Left kidney (tissue), 2 donors: ENCODE results near the gene ZNF695. TPM values are rescaled to one million over a fixed set of nuclear protein-coding genes. Genes with fewer than 3 reads are reported as not detected.

Experiments
- DNase-seq: peaks from one replicate; pipeline ENCODE4 v3.0.0-alpha.2; 2013
- polyA plus RNA-seq: library from polyadenylated mRNA; unstranded; fragments of 120-200 nt; gene quantifications from one replicate; pipeline ENCODE4 v1.2.1, GENCODE V29; 2013; ENCODE audit not compliant: insufficient read length

Gene ZNF695
- polyA plus RNA-seq, 1 donor, result 5.0 TPM

DNA sequence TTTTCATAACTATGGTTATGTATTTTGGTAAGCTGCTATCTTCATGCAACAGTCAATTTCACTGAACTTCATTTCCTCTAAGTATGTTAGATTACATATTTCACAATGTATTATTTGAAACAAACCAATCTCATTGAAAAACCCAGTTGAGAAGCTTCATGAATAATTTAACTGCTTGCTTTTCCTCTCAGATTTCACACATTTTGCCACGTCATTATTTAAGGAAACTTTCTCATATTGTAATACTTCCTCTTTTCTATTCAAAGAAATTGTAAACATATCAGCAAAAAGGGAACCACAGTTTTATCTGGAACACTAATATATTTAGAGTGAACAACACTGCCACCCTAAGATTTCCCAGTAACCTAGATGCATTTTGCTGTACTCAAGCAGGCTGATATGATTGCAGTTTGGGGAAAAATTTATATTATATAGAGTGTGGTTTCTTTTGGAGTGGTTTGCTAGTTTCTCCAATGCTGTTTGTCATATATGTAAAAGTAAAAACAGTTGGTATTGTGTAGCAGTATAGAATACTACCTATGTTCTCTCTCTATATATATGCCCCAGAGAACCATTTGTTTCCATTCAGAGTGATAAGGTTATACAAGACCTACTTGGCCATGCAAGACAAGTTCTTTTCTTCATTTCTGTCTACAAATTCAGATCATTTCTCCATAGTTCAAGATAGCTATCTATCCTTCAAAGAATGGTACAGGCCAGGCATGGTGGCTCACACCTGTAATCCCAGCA is 47.7 kb downstream of the ZNF695 start:
- no peak for DNase-seq

DNA sequence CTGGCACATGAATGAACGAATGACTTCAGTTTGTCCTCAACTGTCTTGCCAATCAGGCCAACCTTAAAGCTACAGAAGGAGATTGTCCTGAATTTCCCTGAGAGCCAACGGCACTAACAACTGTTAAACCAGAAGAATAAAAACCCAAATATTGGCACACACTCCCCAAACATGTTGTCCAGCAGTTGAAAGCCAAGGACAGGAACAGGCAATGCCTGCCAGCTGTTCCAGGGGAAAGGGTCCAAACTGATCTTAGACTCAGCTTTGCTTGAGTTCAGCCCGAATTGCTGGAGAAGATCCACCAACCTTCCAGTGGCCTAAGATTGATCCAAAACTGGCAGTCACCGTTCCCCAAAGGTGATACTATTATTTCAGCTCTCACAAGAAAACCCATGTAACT is 53.7 kb downstream of the ZNF695 start:
- no peak for DNase-seq

DNA sequence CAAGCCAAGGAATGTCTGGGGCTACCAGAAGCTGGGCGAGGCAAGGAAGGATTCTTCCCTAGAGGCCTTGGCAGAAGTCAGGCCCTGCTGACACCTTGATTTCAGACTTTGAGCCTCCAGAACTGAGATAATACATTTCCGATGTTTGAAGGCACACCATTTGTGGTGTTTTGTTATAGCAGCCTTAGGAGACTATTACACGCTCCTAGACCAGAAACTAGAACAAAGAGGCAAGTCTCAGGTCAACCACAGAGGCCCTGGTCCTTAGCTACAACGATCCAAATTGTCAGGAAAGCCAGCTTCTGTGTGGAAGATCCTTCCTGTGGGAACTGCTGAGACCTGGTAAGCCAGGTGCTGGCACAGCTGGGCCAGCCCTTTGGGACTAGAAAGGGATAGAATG is 56.4 kb downstream of the ZNF695 start:
- no peak for DNase-seq

DNA sequence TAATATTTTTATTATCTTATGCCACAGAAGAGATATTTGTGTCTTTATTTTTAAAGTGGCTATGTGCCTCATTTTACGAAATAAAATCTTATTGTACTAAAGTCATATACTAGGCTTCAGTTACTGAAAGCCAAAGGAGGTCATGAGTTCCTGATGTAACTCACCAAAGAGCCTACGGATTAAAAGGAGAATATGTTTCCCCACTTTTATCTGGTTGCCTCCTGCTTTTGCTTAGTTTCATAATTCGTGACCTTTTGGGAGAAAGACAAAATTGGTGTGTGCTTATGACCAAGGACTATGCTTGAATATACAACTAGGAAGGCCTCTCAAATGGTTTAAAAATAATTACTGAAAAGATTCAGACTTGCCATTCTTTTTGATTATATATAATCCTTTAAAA is 57.9 kb downstream of the ZNF695 start:
- no peak for DNase-seq

DNA sequence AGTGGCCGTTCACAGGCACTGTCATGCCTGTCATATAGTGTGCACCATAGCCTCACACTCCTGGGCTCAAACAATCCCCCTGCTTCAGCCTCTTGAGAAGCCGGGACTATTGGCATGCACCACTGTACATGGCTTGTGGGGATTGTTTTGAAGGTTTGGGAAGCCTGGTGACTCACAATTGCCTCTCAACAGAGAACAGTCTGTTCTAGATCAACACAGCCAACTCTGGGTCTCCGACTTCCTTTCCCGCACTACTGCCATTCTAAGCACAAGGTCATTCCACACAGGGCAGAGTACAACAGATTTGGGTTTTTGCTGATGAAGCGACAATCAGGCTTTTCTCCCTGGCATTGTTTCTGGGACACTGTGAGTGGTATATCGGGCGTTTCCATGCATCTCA is 60.6 kb downstream of the ZNF695 start:
- no peak for DNase-seq

DNA sequence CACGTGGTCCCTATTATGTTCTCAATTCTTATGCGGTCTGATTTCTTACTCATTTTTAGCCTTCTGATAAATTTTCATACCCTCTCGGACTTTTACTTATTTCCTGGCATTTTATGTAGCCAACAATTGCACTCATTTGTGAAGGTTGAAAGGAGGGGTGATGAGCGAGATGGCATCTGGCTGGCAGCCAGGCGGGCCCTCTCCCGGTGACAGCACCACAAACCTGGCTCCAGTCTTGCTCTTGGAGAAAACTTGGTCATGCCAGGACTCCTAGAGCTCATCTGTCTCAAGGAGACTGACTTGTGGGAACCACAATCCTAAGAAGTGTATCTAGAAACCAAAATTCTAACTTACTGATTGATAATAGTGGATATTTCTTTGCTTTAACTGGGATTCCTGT is 61.5 kb downstream of the ZNF695 start:
- DNase-seq, result no peak

Other genes with a start within 250 kb of the ZNF695 start
- gene AHCTF1, start 76.1 kb downstream of the ZNF695 start, polyA plus RNA-seq, result 61.5 TPM
- 9.1 TPM for gene ZNF670, start 70.8 kb upstream of the ZNF695 start, polyA plus RNA-seq
- gene ZNF669, start 96.3 kb upstream of the ZNF695 start, polyA plus RNA-seq, result 14.0 TPM
- gene ZNF124, start 164.0 kb upstream of the ZNF695 start, polyA plus RNA-seq, result 38.6 TPM
- gene VN1R5, start 248.0 kb upstream of the ZNF695 start, polyA plus RNA-seq, result 0.37 TPM